Prostate gland (tissue), 2 donors: Measurements from ENCODE around the gene B4GALNT3.

ENCODE experiments used
- POLR2A ChIP-seq: fragments of 450-650 bp; IDR thresholded peaks from one replicate; pipeline ENCODE4 v1.6.1; 2016; ENCODE audit warnings: antibody characterized with exemption, mild to moderate bottlenecking
- TF ChIP-seq, protein P1 (sequence below), 4 experiments: fragments of 200-600 bp in 2 of 4; fragments of 450-650 bp in 2 of 4; sonication (generic) in 2 of 4; IDR thresholded peaks; 1 replicate in 3 of 4; 2 replicates in 1 of 4; pipeline ENCODE4 v1.5.1; 2016 to 2019; ENCODE audit warnings: antibody characterized with exemption in 4 of 4, mild to moderate bottlenecking in 2 of 4, moderate library complexity in 2 of 4

DNA sequence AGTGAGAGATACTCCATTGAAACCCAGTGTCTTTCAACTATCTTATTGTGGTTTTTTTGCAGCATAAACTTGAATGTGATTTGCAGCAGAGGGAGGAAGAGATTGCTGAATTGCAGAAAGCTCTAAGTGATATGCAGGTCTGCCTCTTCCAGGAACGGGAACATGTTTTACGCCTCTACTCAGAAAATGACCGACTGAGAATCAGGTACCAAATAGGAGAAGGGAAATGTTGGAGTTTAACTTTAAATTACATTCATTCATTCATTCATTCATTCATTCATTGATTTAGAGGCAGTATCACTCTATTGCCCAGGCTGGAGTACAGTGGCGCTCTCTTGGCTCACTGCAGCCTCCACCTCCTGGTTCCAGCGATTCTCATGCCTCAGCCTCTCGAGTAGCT lies 41.3 kb upstream of the B4GALNT3 start:
- no peak for TF ChIP-seq POLR2A
- TF ChIP-seq, protein P1, sequence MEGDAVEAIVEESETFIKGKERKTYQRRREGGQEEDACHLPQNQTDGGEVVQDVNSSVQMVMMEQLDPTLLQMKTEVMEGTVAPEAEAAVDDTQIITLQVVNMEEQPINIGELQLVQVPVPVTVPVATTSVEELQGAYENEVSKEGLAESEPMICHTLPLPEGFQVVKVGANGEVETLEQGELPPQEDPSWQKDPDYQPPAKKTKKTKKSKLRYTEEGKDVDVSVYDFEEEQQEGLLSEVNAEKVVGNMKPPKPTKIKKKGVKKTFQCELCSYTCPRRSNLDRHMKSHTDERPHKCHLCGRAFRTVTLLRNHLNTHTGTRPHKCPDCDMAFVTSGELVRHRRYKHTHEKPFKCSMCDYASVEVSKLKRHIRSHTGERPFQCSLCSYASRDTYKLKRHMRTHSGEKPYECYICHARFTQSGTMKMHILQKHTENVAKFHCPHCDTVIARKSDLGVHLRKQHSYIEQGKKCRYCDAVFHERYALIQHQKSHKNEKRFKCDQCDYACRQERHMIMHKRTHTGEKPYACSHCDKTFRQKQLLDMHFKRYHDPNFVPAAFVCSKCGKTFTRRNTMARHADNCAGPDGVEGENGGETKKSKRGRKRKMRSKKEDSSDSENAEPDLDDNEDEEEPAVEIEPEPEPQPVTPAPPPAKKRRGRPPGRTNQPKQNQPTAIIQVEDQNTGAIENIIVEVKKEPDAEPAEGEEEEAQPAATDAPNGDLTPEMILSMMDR (IDR thresholded peaks at IDR 0.05): no peak
